Measurements from ENCODE around the gene CD300E.

DNA sequence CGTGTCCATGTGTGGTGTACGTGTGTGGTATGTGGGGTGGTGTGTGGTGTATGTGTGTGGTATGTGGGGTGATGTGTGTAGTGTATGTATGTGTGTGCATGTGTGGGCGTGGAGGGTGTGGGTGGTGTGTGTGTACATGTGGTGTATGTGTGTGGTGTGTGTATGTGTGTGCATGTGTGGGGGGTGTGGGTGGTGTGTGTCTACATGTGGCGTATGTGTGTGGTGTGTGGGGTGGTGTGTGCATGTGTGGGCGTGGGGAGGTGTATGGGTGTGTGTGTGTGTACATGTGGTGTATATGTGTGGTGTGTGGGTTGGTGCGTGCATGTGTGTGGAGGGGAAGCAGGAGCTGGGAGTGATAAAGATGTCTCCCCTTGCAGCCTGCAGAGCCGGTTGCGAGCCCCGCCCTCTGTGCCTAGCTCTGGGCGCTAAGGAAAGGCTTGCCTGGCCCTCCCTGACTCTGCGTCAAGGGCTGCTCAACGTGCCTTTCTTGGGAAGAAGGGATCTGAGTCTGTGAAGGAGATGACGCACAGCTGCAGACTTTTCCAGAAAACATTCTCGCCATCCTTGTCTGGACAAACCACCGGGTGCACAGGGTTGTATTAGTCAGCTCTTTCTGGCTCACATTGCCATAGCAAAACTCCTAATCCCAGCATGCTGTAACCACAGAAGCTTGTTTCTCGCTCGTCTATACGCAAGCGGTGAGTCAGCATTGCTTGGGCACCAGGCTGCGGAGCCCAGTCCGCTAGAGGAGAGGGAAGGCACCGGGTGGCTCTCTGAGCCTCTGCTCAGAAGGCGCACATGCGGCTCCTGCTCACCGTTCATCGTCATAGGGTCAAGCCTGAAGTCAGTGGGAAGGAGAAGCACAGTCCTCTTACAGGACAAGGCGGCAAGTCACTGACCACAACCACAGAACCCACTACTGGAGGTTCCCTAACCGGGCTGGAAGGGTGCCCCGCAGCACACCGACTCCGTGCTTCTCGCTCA is 54.2 kb downstream of the CD300E start:
- TF ChIP-seq, protein P1, sequence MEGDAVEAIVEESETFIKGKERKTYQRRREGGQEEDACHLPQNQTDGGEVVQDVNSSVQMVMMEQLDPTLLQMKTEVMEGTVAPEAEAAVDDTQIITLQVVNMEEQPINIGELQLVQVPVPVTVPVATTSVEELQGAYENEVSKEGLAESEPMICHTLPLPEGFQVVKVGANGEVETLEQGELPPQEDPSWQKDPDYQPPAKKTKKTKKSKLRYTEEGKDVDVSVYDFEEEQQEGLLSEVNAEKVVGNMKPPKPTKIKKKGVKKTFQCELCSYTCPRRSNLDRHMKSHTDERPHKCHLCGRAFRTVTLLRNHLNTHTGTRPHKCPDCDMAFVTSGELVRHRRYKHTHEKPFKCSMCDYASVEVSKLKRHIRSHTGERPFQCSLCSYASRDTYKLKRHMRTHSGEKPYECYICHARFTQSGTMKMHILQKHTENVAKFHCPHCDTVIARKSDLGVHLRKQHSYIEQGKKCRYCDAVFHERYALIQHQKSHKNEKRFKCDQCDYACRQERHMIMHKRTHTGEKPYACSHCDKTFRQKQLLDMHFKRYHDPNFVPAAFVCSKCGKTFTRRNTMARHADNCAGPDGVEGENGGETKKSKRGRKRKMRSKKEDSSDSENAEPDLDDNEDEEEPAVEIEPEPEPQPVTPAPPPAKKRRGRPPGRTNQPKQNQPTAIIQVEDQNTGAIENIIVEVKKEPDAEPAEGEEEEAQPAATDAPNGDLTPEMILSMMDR (conservative IDR thresholded peaks at IDR 0.05; ENCODE audit: low read depth, low read length) = no peak
- TF ChIP-seq EZH2 (IDR thresholded peaks at IDR 0.05; ENCODE audit: borderline replicate concordance, low read depth, low read length, poor library complexity, severe bottlenecking) = no peak

Measured in A673 (cell line).